ENCODE results near the gene KLK2.
"Not testable (repeated sequence)": the region's sequence is repeated elsewhere in the genome, so short reads cannot be mapped to it uniquely, and the experiment has no call there.

Gene KLK2

GRCh38 chr19:50894478-50895356, 21.5 kb downstream of the KLK2 start:
- DNase-seq (ENCODE audit: low read depth) = no peak

- not testable (repeated sequence) for DNase-seq (ENCODE audit: low read depth)
Measured at GRCh38 chr19:50896089-50896590, 22.9 kb downstream of the KLK2 start.

- DNase-seq (ENCODE audit: low read depth) = peak; percentile 36
Measured at GRCh38 chr19:50896591-50897190, 23.5 kb downstream of the KLK2 start.

GRCh38 chr19:50897191-50897607, 24.0 kb downstream of the KLK2 start:
- DNase-seq (ENCODE audit: low read depth) = no peak

- DNase-seq (ENCODE audit: low read depth) = no peak
Measured at GRCh38 chr19:50897612-50898011, 24.4 kb downstream of the KLK2 start.

- no peak for DNase-seq (ENCODE audit: low read depth)
Measured at GRCh38 chr19:50898018-50898417, 24.8 kb downstream of the KLK2 start.

GRCh38 chr19:50899569-50899968, 26.3 kb downstream of the KLK2 start:
- DNase-seq (ENCODE audit: low read depth) = no peak

GRCh38 chr19:50902640-50903039, 29.4 kb downstream of the KLK2 start:
- DNase-seq (ENCODE audit: low read depth) = no peak

GRCh38 chr19:50906217-50906616, 33.0 kb downstream of the KLK2 start:
- DNase-seq (ENCODE audit: low read depth) = no peak

- DNase-seq (ENCODE audit: low read depth) = no peak
Measured at GRCh38 chr19:50908336-50908735, 35.1 kb downstream of the KLK2 start.

- DNase-seq (ENCODE audit: low read depth) = no peak
Measured at GRCh38 chr19:50909240-50910070, 36.2 kb downstream of the KLK2 start.

- DNase-seq (ENCODE audit: low read depth) = no peak
Measured at GRCh38 chr19:50910722-50911121, 37.5 kb downstream of the KLK2 start.

- no peak for DNase-seq (ENCODE audit: low read depth)
Measured at GRCh38 chr19:50911206-50912101, 38.2 kb downstream of the KLK2 start, which contains the start of gene KLK4. TSS of gene KLK4 (minus strand) at chr19:50911395. CDS start at chr19:50910738, 657 bp downstream.

- no peak for DNase-seq (ENCODE audit: low read depth)
Measured at GRCh38 chr19:50912102-50912599, 38.9 kb downstream of the KLK2 start.

- DNase-seq (ENCODE audit: low read depth) = no peak
Measured at GRCh38 chr19:50912727-50913716, 39.8 kb downstream of the KLK2 start.

GRCh38 chr19:50916069-50916468, 42.8 kb downstream of the KLK2 start:
- DNase-seq (ENCODE audit: low read depth) = no peak

- DNase-seq (ENCODE audit: low read depth) = no peak
Measured at GRCh38 chr19:50921426-50922316, 48.4 kb downstream of the KLK2 start.

- DNase-seq (ENCODE audit: low read depth) = peak; percentile 28
Measured at GRCh38 chr19:50922317-50922853, 49.1 kb downstream of the KLK2 start.
